ENCODE measurements around the gene EPHB6.

EPHB6 gene

GRCh38 chr7:142832417-142832816 is 22.5 kb upstream of the EPHB6 start:
- in situ Hi-C loops (cut with MboI; ENCODE audit: low sequenced_read_pairs, unreplicated experiment), result no loop called here

GRCh38 chr7:142833174-142834048 is 21.5 kb upstream of the EPHB6 start:
- in situ Hi-C loops (cut with MboI; ENCODE audit: low sequenced_read_pairs, unreplicated experiment), result no loop called here
- no peak for DNase-seq (ENCODE audit: low spot score)
- TF ChIP-seq, protein P1, sequence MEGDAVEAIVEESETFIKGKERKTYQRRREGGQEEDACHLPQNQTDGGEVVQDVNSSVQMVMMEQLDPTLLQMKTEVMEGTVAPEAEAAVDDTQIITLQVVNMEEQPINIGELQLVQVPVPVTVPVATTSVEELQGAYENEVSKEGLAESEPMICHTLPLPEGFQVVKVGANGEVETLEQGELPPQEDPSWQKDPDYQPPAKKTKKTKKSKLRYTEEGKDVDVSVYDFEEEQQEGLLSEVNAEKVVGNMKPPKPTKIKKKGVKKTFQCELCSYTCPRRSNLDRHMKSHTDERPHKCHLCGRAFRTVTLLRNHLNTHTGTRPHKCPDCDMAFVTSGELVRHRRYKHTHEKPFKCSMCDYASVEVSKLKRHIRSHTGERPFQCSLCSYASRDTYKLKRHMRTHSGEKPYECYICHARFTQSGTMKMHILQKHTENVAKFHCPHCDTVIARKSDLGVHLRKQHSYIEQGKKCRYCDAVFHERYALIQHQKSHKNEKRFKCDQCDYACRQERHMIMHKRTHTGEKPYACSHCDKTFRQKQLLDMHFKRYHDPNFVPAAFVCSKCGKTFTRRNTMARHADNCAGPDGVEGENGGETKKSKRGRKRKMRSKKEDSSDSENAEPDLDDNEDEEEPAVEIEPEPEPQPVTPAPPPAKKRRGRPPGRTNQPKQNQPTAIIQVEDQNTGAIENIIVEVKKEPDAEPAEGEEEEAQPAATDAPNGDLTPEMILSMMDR (IDR thresholded peaks at IDR 0.05; ENCODE audit: borderline replicate concordance, control extremely low read depth, extremely low read depth, insufficient read depth, missing control alignments), result no peak

More at GRCh38 chr7:142832417-142832816, 22.5 kb upstream of the EPHB6 start:
- TF ChIP-seq, protein P1 (IDR thresholded peaks at IDR 0.05; ENCODE audit: borderline replicate concordance, control extremely low read depth, extremely low read depth, insufficient read depth, missing control alignments), result no peak
- no peak for DNase-seq (ENCODE audit: low spot score)

DNA sequence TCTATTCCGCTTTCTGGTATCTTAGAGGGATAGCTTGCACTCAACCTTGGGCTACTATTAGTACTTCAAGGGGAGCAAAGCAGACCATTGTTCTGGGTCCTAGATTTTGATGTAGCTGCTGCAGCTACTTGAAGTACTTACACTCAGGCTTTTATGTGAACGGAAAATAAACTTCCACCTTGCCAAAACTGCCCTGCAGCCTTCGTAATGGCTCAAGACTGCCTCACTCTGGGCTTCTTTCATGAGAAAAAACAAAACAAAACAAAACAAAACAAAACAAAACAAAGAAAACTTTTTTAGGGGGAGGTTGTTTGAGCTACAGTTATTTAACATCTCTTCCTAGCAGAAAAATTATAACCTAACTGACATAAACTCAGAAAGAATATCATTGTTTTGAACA is 19.4 kb upstream of the EPHB6 start:
- in situ Hi-C loops (cut with MboI; ENCODE audit: low sequenced_read_pairs, unreplicated experiment), result no loop called here
- TF ChIP-seq, protein P1 (IDR thresholded peaks at IDR 0.05; ENCODE audit: borderline replicate concordance, control extremely low read depth, extremely low read depth, insufficient read depth, missing control alignments), result no peak
- no peak for DNase-seq (ENCODE audit: low spot score)

DNA sequence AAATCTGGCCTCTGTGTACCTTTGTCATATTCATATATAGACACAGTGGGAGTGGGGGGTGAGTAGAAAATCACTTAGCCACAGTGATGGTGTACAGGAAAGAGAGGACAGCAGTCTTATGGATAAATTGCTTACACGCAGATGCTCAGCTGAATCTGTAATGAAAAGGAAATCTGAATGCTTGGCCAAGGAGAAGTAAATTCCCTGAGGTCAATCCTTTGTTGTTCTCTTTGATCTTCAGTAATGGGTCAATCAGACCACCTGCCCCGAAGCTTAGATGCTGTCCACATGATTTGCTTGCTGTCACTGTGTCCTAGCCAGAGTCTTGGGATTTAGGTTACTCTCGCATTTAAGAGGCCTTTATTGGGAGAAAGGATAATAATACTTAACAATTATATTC is 18.4 kb upstream of the EPHB6 start:
- DNase-seq (ENCODE audit: low spot score), result no peak
- in situ Hi-C loops (cut with MboI; ENCODE audit: low sequenced_read_pairs, unreplicated experiment), result no loop called here
- TF ChIP-seq, protein P1 (IDR thresholded peaks at IDR 0.05; ENCODE audit: borderline replicate concordance, control extremely low read depth, extremely low read depth, insufficient read depth, missing control alignments), result no peak

- in situ Hi-C loops (cut with MboI; ENCODE audit: low sequenced_read_pairs, unreplicated experiment), result no loop called here
- DNase-seq (ENCODE audit: low spot score), result no peak
- TF ChIP-seq, protein P1 (IDR thresholded peaks at IDR 0.05; ENCODE audit: borderline replicate concordance, control extremely low read depth, extremely low read depth, insufficient read depth, missing control alignments), result no peak
Measured at GRCh38 chr7:142838461-142839213, 16.2 kb upstream of the EPHB6 start.

DNA sequence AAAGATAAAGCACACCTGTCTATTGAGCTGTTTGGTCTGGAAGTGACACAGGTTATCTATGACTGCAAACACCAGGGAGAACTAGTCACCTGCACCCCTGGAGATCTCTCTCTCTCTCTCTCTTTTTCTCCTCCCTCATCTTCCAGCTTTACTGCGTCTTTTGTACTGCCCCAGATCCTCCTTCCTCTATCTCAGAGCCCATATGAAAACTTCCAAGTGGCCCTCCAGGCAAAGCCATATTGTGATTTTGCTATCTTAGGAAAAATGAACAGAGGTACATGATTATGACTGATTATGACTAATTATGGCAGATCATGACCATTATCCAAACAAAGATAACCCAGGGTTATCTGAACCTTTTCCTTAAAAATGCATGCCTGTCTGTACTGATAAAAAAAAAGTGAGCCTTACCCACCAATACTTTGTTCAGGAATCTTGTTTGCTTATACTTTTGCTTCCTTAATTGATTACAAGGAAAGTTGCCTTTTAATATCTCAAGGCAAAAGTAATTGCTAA is 12.6 kb upstream of the EPHB6 start:
- in situ Hi-C loops (cut with MboI; ENCODE audit: low sequenced_read_pairs, unreplicated experiment), result no loop called here
- TF ChIP-seq, protein P1 (IDR thresholded peaks at IDR 0.05; ENCODE audit: borderline replicate concordance, control extremely low read depth, extremely low read depth, insufficient read depth, missing control alignments), result no peak
- DNase-seq (ENCODE audit: low spot score), result no peak
